GM19324 (cell line): Measurements from ENCODE around the gene PLEKHA6.

ENCODE experiments used
- ATAC-seq: cut with Tn5 transposase; IDR thresholded peaks from one replicate; pipeline ENCODE4 v1.9.1; 2021; ENCODE audit warnings: mild to moderate bottlenecking, moderate library complexity; ENCODE audit not compliant: unreplicated experiment, low FRiP score

The PLEKHA6 gene

DNA sequence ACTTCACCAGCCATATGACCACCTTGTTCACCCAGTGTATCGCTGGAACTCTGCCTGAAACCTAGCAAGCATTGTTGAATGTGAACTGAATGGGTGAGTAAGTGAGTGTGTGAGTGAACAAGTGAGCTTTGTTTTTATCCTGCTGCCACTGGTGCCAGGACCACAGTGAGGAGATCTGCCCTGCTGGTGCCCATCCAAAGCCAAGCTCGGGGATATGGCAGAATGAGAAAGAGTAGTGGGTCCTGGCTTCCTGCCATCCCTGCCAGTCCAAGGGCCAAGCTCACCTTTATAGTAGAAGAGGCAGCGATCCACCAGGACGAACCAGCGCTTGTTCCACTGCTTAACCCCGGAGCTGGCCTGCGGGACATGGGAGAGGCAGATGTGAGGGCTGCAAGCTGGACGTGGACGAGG, 92.5 kb downstream of the PLEKHA6 start:
- no peak for ATAC-seq

DNA sequence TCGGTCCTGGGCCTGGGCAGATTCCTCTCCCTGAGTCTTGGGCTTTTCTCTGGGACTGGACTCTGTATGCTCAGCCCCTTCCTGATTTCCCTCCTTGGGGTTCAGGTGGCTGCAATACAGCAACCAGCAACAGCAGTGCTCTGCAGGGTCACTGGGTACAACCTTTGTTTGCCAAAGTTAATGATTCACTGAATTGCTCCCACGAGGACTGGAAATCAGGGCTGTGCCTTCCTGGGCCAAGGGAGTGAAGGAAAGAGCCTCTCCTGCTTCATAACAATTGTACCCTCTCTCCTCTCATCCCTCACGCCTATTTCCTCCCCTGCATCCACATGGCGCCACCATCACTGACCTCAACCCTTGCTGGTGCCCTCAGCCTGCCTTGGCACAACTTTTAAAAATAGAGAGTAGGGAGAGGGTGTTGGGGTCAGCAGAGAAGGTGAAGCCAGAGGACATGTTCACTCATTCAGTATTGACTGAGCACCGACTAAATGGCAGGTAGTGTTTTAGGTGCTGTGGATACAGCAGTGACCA, 93.2 kb downstream of the PLEKHA6 start:
- ATAC-seq, result no peak

DNA sequence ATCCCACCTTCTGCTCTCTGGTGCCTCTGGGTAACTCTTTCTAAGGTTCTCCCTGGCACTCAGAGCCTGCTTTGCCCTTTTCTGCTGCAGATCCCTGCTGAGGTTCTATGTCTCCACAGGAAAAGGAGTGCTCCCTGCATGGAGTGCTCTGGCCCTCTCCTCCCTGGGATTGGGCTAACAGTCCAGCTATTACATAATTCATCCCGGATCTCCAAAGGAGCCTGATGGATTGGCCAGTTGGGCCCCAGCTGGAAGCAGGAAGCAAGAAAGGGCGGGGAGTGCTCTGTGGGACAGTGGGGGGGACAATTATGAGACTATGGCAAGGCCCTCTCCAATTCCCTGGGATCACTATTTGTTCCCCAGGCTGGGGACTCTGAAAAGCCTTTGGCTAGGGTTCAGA, 94.1 kb downstream of the PLEKHA6 start:
- no peak for ATAC-seq

DNA sequence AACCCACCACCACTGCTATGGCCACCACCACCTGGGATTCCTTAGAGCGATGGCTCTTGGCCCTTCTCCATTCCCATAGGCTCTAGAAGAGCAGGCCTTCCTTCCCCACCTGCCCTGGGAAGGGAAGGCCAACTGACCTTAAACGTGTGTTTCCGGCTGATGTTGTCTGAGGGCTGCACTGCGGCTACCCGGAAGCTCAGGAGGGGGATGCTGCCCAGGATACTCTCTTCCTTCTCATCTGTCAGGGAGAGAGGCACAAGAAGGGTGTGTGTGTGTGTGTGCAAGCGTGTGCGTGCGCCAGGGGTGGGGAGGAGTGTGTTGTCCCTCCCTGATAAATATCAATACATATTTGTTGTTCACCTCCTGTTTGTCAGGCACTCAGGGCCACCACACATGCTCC, 94.9 kb downstream of the PLEKHA6 start:
- ATAC-seq, result no peak

DNA sequence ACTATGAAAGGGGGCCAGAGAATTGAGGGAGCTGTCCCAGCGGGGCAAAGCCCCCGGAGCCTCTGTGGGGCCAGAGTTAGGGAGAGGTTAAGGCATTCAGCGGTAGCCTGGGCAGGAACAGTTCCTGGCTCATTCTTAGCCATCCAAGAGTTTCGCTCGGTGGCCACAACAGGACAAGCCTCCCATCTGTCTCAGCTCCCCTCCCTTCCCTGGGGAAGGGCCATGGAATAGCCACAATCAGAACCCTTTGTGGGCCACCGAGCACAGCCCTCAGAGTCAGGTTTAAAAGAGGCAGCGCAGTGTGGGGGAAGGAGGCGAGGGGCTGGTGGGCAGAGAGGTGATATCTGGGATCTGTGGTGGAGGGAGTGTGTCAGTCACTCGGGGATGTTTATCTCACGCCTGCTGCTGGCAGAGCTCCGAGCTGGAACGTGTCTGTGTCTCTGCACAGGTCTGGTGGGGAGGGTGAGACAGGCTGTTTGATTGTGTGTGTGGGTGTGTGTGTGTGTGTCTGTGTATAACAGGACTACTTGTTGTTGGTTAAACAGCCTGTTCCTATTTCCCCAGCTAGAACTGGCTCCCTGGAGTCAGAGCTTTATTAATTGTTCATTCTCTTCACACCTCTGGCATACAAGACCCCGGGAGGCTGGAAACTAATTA, 96.3 kb downstream of the PLEKHA6 start:
- ATAC-seq, result no peak

DNA sequence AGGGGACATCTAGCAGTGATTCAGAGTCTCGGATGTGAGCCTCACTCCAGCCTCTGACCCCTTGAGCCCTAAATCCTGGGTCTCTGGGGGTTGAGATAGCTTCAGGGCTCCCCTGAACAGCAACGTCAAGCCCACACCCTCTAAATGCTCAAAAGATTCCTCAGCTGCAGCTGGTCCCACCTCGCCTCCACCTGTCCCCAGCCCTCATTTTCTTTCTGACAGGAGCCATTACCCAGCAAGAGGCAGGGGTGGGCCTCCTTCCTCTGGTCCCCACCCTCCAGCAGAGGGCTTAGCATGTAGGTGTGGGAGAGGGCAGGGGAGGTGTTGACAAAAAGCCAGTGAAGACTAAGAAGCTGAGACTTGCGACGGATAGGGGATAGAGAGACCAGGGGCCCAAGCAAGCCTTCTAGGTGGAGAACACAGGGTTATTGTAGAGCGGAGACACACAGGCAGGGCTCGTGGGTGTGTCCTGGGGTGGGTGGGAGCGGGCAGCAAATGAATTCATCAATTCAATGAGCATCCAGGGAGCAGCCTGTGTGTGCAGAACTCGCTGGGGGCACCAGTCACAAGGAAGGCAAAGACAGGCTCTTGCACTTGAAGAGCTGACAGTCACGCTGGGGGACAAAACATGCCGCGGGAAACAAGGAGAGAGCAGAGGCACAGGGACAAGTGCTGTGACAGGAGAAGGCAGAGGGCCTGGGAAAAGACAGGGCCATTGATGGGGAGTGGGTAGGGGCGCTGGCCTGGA, 97.0 kb downstream of the PLEKHA6 start:
- ATAC-seq, result no peak

DNA sequence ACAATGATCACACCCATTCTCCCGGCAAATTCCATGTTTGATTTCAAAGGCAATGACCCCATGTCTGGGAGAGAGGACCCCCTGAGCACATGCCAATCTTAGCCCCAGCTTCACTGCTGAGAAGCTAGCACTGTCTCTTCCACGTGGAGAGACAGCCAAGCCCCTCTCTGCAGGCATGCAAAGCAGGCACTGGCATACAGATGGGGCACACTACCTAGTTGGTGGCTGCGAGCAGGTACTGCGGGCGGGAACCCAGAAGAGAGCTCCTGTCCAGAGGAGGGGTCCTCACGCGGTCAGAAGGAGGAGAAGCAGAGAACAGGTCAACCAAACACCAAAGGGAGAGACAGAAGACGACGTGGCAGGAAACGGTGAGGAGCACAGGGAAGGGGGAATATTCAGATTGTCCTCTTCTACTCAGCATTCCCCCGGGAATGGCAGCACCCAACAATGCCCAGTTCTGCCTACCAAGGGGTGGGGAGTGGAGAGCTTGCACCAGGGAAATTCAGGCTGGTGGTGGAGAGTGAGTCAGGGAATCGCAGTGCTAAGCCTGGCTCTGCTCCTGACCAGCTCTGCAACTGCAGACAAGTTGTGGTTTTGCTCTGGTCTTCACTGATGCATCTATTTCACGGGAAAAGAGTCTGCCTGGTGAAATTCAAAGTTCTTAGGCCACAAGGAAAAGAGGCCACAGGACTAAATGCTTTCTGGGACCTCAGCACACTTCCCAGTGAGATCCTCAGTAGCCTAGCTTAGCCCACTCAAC, 97.8 kb downstream of the PLEKHA6 start:
- no peak for ATAC-seq

DNA sequence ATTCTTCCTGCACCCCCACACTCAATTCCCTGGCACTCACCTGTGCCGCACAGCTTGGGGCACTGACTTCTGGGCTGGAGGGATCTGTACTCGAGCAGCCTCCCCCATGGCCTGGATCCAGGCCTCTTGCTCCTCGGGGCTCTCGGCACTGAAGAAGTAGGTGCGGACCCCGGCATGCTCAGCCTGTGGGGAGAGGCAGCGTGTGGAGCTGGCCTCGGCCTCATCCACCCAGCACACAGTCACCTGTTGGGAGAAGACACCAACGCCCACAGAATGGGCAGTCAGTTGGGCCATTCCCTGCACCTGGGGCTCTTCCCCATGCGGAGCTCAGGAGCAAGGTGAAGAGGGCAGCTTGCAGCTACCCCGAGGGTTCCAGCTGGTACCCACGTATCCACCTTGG, 98.5 kb downstream of the PLEKHA6 start:
- ATAC-seq, result no peak

DNA sequence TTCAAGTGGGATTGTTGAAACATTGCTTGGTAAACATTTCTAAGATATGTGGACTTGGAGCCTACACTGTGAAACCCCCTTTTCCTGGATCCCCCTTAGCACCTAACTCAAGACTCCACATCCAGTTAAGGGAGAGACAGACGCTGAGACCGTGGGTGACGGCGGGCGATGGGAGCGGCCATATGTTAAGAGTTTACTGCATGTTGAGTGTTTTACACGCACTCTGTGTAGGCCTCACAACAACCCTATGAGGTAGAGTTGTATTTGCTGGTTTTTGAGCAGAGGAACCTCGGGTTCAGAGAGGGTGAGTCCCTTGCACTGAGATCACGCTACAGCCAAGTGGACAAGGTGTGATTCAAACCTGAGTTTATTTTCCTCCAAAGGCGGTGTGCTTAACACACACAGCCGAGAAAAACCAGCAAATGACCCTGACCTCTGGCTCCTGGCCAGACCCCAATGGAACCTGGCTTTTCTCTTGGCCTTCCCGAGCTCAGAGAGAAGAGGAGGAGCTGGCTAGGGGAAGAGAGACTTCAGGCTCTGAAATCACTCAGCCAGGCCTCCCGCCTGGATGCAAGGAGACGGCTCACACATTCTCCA, 99.0 kb downstream of the PLEKHA6 start:
- ATAC-seq, result no peak

DNA sequence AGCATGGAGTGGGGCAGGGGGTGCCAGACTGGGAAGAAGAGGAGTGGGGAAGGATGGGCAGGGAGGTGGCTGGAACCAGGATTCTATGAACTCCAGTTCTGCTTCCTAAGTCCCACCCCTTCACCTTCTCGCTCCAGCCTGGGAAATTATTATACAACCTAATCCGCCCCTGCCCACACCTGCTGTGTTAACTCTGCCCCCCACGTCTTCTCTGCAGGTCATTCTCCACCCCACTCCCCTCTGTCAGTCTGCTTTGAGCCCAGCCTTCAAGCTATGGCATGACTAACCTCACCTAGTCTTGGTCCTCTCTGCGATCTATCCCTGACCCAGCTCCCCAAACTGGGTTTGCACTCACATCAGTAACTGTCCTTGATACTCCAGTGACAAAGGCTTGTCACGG, 99.9 kb downstream of the PLEKHA6 start:
- ATAC-seq, result no peak

DNA sequence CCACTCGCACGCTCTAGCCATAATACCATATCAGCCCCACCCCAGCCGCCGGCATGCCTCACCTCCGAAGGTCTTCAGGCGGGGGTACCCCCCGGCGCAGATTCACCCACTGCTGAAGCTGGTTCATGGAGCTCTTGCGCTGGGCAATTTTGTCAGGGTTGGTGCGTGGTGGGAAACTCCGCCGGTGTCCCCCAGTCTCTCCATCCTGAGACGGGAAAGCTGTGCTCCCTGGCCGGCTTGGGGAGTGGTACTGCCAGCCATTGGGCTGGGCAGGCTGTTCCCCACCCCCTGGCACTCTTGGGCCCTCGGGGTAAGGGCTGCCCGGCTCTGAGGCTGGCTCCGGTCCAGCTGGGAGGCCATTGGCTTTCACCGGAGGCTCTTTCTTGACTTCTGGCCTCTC, 100.5 kb downstream of the PLEKHA6 start:
- no peak for ATAC-seq

DNA sequence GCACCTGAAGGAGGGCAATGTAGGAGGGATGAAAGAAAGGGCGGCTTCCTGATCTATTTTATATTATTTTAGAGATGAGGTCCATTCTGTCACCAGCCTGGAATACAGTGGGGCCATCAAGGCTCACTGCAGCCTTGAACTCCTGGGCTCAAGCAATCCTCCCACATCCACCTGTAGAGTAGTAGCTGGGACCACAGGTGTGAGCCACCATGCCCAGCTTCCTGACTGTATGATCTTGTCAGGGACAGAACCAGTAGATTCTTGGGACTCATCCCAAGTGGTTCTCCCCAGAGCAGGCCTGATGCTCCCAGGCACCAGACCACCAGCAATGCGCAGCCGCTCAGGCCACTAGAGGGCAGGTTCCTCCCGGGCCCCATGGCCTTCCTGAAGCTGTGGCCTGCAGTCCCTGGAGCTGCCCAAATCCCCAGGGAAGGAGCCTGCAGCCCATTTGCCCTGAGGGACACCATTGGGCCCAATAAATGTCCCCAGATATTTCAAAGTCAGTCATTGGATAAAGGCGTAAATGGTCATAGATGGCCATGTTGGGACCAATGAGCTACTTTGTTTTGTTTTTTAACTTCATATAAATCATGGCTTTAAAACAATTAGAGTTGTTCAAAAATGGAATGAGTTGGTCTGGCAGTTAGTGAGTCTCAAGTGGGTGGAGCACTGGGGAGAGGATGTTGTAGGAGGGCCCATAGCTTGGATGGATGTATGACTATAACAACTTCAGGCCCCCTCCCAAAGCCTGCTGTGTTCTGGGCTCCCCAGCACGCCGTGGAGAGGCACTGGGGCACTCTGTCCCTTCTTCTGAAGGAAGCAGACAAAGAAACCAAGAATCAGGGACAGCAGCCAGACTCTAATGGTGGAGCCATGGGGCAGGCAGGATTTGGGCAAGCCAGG, 101.3 kb downstream of the PLEKHA6 start:
- ATAC-seq, result no peak

DNA sequence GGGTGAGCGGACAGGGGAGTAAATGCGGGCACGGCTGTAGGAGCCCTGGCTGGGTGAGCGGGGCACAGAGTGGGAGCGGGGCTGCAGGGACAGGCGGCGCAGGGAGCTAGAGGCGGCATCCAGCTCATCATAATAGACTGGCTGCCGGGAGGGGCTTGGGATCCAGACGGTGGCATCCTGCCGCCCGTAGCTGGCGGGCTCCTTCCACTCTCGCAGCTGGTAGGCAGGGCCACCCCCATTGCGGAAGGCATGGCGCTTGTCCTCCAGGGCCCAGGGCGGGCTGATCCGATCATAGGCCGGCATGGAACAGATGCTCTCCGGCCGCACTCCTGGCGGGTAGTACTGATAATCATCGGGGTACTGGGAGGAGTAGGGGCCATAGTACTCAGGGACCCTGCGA, 102.3 kb downstream of the PLEKHA6 start:
- no peak for ATAC-seq

DNA sequence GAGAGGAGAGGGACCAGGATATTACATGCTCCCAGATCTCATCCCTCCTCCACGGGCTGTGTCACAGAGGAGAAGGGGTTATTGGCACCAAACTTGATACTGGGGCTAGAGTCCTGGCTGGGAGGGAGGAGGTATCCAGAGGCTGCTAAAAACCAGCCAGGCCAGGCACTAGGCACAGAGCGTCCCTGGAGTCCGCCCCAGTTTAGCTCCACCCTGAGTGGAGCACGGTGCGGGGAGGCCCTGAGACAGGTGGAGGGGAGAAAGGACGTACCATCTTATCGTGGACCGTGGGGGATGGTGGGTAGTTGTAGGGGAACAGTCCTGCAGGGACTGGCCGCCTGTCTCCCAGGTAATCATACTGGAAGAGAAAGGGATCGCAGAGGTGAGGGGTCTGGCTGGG, 103.2 kb downstream of the PLEKHA6 start:
- no peak for ATAC-seq

DNA sequence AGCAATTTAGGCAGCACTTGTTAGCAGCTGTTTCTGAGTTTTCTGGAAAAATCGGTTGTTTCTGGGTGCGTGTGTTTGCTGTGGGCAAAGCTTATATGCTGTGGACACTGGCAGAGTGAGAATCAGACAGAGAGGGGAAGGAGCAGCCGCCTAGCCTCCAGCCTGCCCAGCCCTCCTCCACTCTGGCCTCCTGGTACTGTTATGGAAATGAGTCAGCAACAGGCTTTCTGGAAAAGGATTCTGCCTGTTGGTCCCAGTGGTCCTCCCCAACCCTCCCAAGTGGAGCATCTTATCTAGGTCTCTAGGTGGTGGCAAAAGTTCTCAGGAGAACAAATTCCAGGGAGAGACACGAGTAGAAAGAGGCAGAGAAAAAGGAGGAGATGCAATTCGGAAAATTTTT, 103.8 kb downstream of the PLEKHA6 start:
- no peak for ATAC-seq

DNA sequence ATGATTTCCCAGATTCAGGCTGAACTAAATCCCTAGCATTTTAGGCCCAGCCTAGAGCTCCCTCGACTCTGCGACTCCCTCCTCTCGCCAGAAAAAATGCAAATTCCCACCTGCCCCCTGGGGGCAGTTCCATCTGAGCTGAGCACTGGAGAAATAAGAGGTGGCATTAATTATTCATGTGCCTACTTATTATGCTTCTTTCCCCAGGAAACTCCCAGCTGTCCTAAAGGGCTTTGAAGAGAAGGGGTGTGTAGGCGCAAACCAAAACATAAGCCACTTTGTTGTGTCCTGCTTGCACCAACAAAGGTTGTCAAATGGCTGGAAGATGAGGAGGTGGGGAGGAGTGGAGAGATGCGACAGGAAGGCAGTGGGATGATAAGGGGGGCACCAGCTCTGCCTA, 104.5 kb downstream of the PLEKHA6 start:
- ATAC-seq, result no peak

DNA sequence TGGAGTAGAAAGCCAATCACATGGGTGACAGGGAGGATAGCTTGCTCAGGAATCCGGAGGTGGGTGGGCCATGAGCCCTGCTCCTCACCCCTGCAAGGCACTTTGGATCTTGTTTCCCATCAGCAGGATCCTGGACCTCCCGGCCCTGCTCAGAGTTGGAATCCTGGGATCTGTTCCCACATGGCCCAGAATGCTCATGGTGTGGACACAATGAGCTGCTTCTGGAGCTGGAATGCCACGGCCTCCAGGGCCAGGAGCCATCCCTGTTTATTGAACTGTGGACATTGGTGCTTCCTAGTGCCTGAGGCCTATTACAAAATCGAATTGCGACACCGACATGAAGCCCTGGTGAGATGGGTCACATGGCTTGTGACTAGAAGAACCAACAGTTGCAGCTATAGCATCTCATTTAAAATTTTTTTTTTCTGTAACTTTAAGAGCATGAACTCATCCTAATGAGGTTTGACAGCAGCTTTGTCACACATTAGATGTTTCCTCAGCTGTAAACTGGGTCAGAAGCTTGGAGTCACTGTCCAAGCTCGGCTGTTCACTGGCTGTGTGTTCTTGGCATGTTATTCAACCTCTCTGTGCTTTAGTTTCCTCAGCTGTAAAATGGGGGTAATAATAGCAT, 105.6 kb downstream of the PLEKHA6 start:
- ATAC-seq, result no peak

DNA sequence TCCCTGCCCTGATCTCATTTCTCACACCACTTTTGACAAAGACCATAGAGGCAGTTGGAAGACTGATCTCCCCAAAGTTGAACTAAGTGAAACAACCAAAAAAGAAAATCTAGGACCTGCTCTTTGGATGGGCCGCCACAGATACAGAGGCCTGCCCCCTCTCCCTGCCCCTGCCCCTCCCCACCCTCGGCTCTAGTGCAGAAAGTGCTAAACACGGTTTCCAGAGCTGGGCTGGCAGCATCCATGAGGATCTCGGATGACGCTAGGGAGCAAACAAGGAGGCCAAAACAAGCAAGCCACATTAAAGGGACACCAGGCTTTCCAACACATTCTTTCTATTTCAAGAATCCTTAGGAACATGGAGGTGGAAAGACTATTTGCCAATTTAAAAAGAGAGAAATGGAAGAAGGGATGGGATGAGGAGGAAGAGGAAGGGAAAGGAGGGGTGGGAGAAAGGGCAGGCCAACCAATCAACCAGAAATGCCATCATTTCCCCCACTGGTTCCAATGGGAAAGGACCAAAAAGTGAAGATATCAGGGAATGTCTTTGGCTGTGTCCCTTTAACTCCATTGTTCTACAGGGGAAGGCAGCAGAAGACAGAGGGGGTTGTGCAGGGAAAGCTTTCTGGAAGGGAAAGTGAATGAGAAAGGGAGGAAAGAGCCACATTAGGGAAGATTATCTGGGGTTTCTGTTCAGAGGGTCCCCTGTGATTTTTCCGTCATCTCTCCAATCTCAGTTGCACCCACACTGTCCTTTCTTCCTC, 107.6 kb downstream of the PLEKHA6 start:
- no peak for ATAC-seq

DNA sequence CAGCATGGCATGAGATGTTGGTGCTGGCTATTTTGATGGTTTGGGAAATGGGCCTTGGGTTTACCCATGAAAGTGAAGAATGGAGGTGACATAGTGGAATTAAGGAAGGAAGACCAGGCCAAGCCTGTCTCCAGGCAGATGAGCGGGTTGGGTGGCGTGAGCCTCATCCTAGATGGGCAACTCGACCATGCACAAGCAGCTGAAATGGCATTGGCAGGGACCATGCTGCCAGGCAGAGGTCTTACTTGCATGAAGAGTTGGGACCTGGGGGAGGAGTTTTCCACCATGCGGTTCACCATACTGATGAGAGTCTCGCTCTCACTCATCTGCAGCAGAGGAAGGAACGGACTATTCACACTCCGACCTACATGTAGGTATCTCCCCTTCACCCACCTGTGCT, 108.4 kb downstream of the PLEKHA6 start:
- ATAC-seq, result no peak
